ENCODE data around the gene HES6.

HES6 gene

DNA sequence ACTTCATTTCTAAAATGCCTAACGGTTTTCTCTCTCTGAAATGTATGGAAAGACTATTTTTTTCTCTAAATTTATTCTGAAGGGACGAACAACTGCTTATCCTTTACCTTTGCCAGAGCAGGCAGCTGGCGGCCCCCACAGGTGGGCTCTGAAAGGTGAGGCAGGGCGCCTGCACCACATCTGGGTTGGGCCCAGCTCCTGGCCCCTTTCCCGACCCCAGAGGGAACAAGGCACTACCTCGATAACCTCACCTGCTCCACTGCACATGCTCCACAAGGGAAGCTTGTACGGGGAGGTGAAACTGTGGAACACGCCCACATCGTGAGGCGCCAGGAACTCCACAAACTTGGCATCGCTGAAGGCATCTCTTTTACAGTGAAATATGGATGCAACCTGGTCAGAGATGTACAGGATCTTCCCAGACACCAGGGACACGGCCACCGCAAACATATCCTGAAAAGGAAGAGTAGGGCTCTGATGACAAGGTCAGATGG is 31.3 kb upstream of the HES6 start:
- Histone ChIP-seq H3K9me3 (ENCODE audit: insufficient read depth, low read depth, low read length) (no peaks in the 10 kb centered on the region), H3K4me3 (ENCODE audit: low read length) (no peak overlapping the region), H3K27me3 (ENCODE audit: insufficient read depth, low read length) (no peaks in the 10 kb centered on the region), H3K4me1 (ENCODE audit: insufficient read depth, low read length) (no peaks in the 10 kb centered on the region), H3K27ac (ENCODE audit: low read depth, low read length) (no peak overlapping the region), H3K36me3 (ENCODE audit: insufficient read depth, low read length) (peaks cover 24% of the 10 kb centered on the region), H3K9ac (ENCODE audit: low read depth, low read length) (no peak overlapping the region)
- 94% methylated on average over 13 of the region's 13 CpGs for WGBS

DNA sequence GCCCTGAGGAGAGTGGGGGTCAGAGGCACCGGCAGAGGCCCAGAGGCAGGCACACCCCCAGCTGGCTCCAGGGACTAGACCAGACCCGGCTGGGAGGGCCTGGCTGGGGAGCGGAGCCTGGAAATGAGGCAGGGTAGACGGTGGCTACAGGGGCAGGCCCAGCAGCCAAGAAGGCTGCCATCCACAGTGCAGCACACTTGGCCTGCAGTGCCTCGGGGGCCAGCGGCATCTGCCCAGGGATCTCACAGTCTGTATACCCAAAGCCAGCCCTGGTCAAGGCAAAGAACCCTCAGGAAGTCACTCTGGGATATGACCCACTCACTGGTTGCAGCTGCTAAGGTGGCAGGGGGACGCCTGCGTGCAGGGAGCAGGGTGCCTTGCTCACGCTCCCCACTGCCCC is 30.8 kb upstream of the HES6 start:
- no peaks in the 10 kb centered on the region for H3K27me3 ChIP-seq (ENCODE audit: insufficient read depth, low read length)
- no peak overlapping the region for H3K9ac ChIP-seq (ENCODE audit: low read depth, low read length)
- H3K36me3 ChIP-seq (ENCODE audit: insufficient read depth, low read length), result peaks cover 22% of the 10 kb centered on the region
- no peaks in the 10 kb centered on the region for H3K9me3 ChIP-seq (ENCODE audit: insufficient read depth, low read depth, low read length)
- no peaks in the 10 kb centered on the region for H3K4me1 ChIP-seq (ENCODE audit: insufficient read depth, low read length)
- H3K27ac ChIP-seq (ENCODE audit: low read depth, low read length), result no peak overlapping the region
- no peak overlapping the region for H3K4me3 ChIP-seq (ENCODE audit: low read length)
- 93% methylated on average over 9 of the region's 9 CpGs for WGBS

DNA sequence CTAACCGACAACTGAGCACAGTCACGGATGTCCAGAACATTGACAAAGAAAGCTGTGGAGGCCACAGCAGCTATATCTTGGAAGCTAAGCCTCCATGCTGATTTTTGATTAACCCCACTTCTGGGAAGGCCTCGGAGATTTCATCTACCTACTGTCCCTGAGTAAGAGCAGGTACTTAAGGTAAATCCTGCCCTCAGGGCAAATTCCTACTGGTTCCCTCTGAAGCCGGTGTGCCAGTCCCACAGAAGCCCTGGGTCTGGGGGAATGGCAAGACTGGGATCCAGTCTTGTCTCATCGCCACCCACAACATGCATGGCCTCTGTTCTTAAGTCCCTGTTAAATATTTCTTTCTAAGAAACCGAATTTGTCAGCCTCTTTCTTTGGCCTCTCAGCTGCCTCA is 29.9 kb upstream of the HES6 start:
- Histone ChIP-seq H3K4me3 (ENCODE audit: low read length) (no peak overlapping the region), H3K27me3 (ENCODE audit: insufficient read depth, low read length) (no peaks in the 10 kb centered on the region), H3K9me3 (ENCODE audit: insufficient read depth, low read depth, low read length) (no peaks in the 10 kb centered on the region), H3K27ac (ENCODE audit: low read depth, low read length) (no peak overlapping the region), H3K36me3 (ENCODE audit: insufficient read depth, low read length) (peaks cover 15% of the 10 kb centered on the region), H3K9ac (ENCODE audit: low read depth, low read length) (no peak overlapping the region), H3K4me1 (ENCODE audit: insufficient read depth, low read length) (no peaks in the 10 kb centered on the region)
- 92% methylated on average over 6 of the region's 6 CpGs for WGBS

DNA sequence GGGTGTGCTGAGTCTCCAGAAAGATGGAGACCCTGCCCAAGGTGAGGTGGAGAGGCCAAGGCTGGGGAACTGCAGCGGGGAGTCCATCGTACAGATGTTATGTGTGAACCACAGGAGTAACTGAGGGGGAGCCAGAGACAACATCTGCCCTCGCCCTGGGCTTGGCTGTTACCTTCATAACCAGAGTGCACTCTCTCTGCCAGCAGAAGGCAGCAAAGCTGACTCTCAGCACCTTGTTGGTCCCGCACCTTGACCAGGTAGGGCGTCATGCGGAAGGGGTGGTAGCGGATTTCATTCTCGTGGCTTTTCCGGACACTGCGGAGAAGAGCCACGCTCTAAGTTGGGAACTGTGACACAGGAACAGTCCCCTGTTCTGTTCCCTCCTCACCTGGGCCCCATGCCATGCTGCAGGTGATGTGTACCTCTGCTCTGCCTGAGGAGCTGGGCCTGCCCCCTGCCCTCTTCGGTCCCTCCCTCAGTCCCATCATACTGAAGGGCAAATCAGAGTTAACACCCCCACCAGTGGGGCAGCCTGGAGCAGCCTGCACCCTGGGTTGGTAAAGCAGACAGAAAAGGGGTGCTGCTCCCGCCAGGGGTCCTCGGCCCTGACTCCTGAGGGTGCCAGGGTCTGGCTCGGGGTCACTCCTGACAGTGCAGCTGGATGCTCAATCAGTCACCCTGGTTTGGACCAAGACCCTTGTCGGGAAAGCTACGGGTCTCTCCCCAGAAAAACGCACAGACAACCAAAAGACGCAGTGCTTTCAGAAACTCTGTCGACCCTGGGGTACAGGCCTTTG is 28.2 kb upstream of the HES6 start:
- no peak overlapping the region for H3K4me3 ChIP-seq (ENCODE audit: low read length)
- no peak overlapping the region for H3K27ac ChIP-seq (ENCODE audit: low read depth, low read length)
- no peak overlapping the region for H3K9ac ChIP-seq (ENCODE audit: low read depth, low read length)
- H3K36me3 ChIP-seq (ENCODE audit: insufficient read depth, low read length), result peaks cover 11% of the 10 kb centered on the region; the same call in 1 of the 2 replicates
- 95% methylated on average over 20 of the region's 20 CpGs for WGBS
- no peaks in the 10 kb centered on the region for H3K9me3 ChIP-seq (ENCODE audit: insufficient read depth, low read depth, low read length)
- no peaks in the 10 kb centered on the region for H3K27me3 ChIP-seq (ENCODE audit: insufficient read depth, low read length)
- 0 out of 2 replicates have a peak, but pooled peaks cover 3% of the 10 kb centered on the region for H3K4me1 ChIP-seq (ENCODE audit: insufficient read depth, low read length)

DNA sequence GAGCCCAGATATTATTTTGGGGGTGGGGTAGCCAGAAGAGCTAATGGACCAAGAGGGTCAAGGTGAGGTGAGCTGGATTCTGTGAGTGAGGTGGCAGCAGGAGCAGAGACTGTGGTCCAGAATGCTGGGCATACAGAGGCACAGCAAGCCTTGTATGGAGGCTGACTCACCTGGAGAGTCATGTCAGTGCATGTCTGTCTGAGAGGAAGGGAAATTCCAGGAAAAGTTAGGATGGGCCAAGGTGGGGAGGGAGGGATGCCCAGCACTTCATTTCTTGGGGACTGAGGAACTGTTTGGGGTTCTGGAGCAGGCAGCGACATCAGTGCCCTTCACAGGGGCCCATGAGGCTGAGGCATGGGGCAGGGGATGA is 27.5 kb upstream of the HES6 start:
- Histone ChIP-seq H3K9ac (ENCODE audit: low read depth, low read length) (no peak overlapping the region), H3K27ac (ENCODE audit: low read depth, low read length) (no peak overlapping the region), H3K4me1 (ENCODE audit: insufficient read depth, low read length) (0 out of 2 replicates have a peak, but pooled peaks cover 3% of the 10 kb centered on the region), H3K36me3 (ENCODE audit: insufficient read depth, low read length) (0 out of 2 replicates have a peak, but pooled peaks cover 3% of the 10 kb centered on the region), H3K27me3 (ENCODE audit: insufficient read depth, low read length) (no peaks in the 10 kb centered on the region), H3K9me3 (ENCODE audit: insufficient read depth, low read depth, low read length) (no peaks in the 10 kb centered on the region), H3K4me3 (ENCODE audit: low read length) (no peak overlapping the region)
- WGBS, result 96% methylated on average over 1 of the region's 1 CpG

DNA sequence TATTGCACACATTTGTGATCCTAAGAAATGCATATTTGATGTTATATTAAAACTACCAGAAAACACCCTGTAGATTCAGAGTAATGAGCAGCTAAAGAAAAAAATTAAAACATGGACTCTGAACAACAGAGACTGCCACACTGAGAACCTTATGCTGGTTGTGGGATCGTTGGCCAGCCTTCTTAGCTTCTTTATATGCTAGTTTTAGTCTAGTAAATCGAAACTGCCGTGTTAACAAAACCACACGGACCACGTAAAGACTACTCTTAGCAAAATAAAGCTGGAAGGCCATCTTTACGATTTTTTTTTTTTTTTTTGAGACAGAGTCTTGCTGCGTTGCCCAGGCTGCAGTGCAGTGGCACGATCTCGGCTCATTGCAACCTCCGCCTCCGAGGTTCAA is 25.8 kb upstream of the HES6 start:
- no peaks in the 10 kb centered on the region for H3K9me3 ChIP-seq (ENCODE audit: insufficient read depth, low read depth, low read length)
- H3K27ac ChIP-seq (ENCODE audit: low read depth, low read length), result no peak overlapping the region
- H3K27me3 ChIP-seq (ENCODE audit: insufficient read depth, low read length), result no peaks in the 10 kb centered on the region
- 0 out of 2 replicates have a peak, but pooled peaks cover 3% of the 10 kb centered on the region for H3K36me3 ChIP-seq (ENCODE audit: insufficient read depth, low read length)
- WGBS, result 95% methylated on average over 11 of the region's 11 CpGs
- no peak overlapping the region for H3K4me3 ChIP-seq (ENCODE audit: low read length)
- 0 out of 2 replicates have a peak, but pooled peaks cover 3% of the 10 kb centered on the region for H3K4me1 ChIP-seq (ENCODE audit: insufficient read depth, low read length)
- H3K9ac ChIP-seq (ENCODE audit: low read depth, low read length), result no peak overlapping the region

DNA sequence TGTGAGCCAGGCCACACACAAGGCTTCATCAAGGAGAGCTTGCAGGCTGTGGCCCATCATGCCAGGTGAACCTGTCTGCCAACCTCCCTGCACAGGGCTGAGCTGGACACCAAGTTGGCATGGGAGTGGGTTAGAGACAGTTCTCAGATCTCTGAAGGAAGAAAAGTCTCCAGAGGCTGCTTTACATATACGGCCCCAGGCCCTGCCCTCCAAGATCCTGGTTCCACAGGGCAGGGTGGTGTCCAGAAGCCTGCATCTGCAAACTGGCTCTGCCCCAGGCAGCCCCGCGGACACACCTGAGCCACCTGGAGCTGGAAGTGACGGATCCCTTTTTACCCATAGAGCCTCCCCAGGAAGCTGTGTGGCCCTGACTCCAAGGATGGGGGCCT is 24.2 kb upstream of the HES6 start:
- 0 out of 2 replicates have a peak, but pooled peaks cover 3% of the 10 kb centered on the region for H3K4me1 ChIP-seq (ENCODE audit: insufficient read depth, low read length)
- H3K4me3 ChIP-seq (ENCODE audit: low read length), result no peak overlapping the region
- H3K9ac ChIP-seq (ENCODE audit: low read depth, low read length), result no peak overlapping the region

DNA sequence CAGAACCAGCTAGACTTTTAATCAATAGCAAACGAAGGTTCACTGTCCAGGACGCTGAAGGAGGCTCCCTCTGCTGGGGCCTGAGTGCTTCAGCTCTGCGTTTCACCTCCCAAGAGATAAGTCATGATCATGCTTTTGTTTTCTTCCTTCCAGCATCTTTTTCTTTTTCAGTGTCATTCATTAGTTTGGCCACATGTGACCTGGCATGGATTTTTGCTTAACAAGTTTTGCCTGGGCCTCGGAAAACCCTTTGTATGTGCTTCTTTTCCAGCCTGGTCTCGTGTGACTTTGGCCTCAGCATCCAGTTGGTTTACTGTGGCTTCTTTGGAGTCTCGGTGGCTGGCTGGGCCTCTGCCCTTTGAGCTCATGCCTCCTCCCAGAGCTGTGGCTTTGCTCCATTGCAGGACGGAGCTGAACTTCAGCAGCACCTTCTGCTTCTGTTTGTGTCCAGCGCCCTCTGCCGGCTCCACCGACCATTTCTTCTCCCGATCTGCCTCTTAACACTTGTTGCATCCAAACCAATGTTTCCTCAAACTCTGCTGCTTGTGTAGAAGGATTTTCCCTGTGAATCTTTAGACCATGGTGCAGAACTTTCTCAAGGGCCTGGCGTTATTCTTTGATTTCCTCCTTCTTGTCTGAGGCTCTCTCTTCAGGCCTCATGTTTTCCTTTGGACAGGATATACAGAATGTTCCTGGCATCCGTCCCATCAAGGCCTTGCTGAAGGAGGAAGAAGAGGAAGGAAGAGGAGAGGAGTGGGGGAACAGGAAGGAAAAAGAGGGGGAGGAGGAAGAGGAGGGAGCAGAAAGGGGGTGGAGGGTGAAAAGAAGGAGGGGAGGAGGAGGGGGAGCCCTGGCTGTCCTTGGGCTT is 23.6 kb upstream of the HES6 start:
- H3K9ac ChIP-seq (ENCODE audit: low read depth, low read length), result no peak overlapping the region
- H3K36me3 ChIP-seq (ENCODE audit: insufficient read depth, low read length), result 0 out of 2 replicates have a peak, but pooled peaks cover 8% of the 10 kb centered on the region
- no peak overlapping the region; the same call in 1 of the 2 replicates for H3K27ac ChIP-seq (ENCODE audit: low read depth, low read length)
- H3K27me3 ChIP-seq (ENCODE audit: insufficient read depth, low read length), result no peaks in the 10 kb centered on the region
- 0 out of 2 replicates have a peak, but pooled peaks cover 3% of the 10 kb centered on the region for H3K4me1 ChIP-seq (ENCODE audit: insufficient read depth, low read length)
- H3K4me3 ChIP-seq (ENCODE audit: low read length), result no peak overlapping the region
- H3K9me3 ChIP-seq (ENCODE audit: insufficient read depth, low read depth, low read length), result no peaks in the 10 kb centered on the region
- 41% methylated on average over 13 of the region's 13 CpGs for WGBS

More for the DNA sequence above, 24.2 kb upstream of the HES6 start:
- H3K27me3 ChIP-seq (ENCODE audit: insufficient read depth, low read length), result no peaks in the 10 kb centered on the region
- 0 out of 2 replicates have a peak, but pooled peaks cover 8% of the 10 kb centered on the region for H3K36me3 ChIP-seq (ENCODE audit: insufficient read depth, low read length)
- WGBS, result 98% methylated on average over 4 of the region's 4 CpGs
- no peaks in the 10 kb centered on the region for H3K9me3 ChIP-seq (ENCODE audit: insufficient read depth, low read depth, low read length)
- H3K27ac ChIP-seq (ENCODE audit: low read depth, low read length), result no peak overlapping the region

DNA sequence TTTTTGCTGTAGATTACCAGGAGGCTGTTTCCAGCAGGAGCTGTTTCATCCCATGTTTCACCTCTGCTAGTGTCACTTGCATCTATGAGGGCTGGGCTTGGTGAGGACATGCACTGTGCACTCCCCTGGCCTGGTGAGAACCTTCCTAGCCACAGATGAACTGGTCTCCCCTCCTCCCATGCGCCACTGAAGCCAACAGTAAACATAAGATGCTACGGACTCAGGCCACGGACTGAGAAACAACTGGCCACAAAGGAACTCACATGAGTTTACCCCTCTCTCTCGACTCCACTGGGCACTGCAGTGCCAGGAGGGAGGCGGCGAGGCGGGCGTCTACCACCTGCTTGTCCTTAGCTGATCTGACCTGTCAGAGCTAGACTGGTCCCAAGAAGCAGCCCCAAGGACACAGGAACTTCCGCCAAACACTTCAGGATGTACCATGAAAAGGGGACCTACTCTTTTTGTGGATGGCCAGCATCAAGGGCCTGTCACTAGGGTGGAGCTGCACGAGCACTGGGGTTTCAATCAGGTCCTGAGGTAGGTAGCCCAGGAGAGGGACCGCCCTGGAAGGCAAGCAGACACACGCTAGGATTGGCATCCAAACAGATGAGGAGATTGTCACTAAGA is 22.8 kb upstream of the HES6 start:
- Histone ChIP-seq H3K4me3 (ENCODE audit: low read length) (no peak overlapping the region), H3K4me1 (ENCODE audit: insufficient read depth, low read length) (0 out of 2 replicates have a peak, but pooled peaks cover 3% of the 10 kb centered on the region), H3K27ac (ENCODE audit: low read depth, low read length) (no peak overlapping the region), H3K36me3 (ENCODE audit: insufficient read depth, low read length) (0 out of 2 replicates have a peak, but pooled peaks cover 15% of the 10 kb centered on the region), H3K9ac (ENCODE audit: low read depth, low read length) (no peak overlapping the region), H3K27me3 (ENCODE audit: insufficient read depth, low read length) (no peaks in the 10 kb centered on the region), H3K9me3 (ENCODE audit: insufficient read depth, low read depth, low read length) (no peaks in the 10 kb centered on the region)
- WGBS, result 93% methylated on average over 12 of the region's 12 CpGs

DNA sequence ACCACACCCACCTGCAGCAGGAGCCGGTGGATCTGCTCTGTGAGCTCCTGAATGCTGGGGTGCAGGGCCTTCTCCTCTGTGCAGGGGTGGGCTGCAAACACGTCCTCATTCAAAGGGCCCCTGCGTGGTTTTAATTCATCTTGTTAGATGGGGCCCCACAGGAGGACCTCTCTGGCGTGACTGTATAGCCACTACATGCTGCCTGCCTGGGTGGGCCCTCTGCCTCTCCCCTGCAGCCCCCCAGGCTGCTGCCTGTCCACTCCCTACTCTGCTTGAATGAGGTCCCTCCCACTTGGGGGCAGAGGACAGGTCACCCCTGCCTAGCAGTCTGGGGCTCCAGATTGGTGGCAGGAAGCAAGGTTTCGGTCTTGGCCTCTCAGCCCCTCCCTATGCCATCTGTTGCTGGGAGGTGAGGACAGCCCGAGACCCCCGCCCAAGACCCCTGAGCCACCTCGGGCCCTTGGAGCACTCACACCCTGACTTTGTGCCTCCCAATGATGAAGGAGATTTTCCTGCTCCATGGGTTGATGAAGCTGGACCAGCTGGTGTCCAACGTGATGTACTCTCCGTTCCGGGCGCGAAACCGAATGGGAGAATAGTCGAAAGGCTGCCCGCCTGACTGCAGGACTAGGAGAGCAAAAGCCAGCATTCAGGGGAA is 22.0 kb upstream of the HES6 start:
- Histone ChIP-seq H3K27ac (ENCODE audit: low read depth, low read length) (no peak overlapping the region), H3K27me3 (ENCODE audit: insufficient read depth, low read length) (no peaks in the 10 kb centered on the region), H3K4me3 (ENCODE audit: low read length) (no peak overlapping the region), H3K4me1 (ENCODE audit: insufficient read depth, low read length) (0 out of 2 replicates have a peak, but pooled peaks cover 3% of the 10 kb centered on the region), H3K9ac (ENCODE audit: low read depth, low read length) (no peak overlapping the region), H3K36me3 (ENCODE audit: insufficient read depth, low read length) (0 out of 2 replicates have a peak, but pooled peaks cover 12% of the 10 kb centered on the region), H3K9me3 (ENCODE audit: insufficient read depth, low read depth, low read length) (no peaks in the 10 kb centered on the region)
- 96% methylated on average over 16 of the region's 16 CpGs for WGBS

All from HUES64 (cell line).